GM23338 (cell line): Measurements from ENCODE around the gene MAST4. TPM values are rescaled to one million over a fixed set of nuclear protein-coding genes. Genes with fewer than 3 reads are reported as not detected.

ENCODE experiments used
- ATAC-seq: fragments of 200-7000 bp; cut with Tn5 transposase; 3 replicates; pipeline ENCODE4 v1.9.1; 2020
- DNase-seq: peaks from one replicate; pipeline ENCODE4 v3.0.0-alpha.2; 2015; ENCODE audit warnings: low spot score
- H2AFZ ChIP-seq: fragments of 200-600 bp; sonication (generic); 2 replicates; pipeline ENCODE4 v1.8.0; 2016; ENCODE audit warnings: antibody characterized with exemption, mild to moderate bottlenecking, moderate library complexity
- H3F3A ChIP-seq: fragments of 200-600 bp; sonication (generic); replicated peaks from 2 replicates; pipeline ENCODE4 v1.8.0; 2017; ENCODE audit warnings: antibody characterized with exemption, mixed run types, low read depth
- H3K27ac ChIP-seq: fragments of 200-600 bp; sonication (generic); 2 replicates; pipeline ENCODE4 v1.6.1; 2016; ENCODE audit warnings: low read depth
- H3K27me3 ChIP-seq: fragments of 200-600 bp; sonication (generic); 2 replicates; pipeline ENCODE4 v1.8.0; 2016; ENCODE audit warnings: mild to moderate bottlenecking, mixed run types, moderate library complexity; ENCODE audit not compliant: insufficient read depth
- H3K36me3 ChIP-seq: fragments of 200-600 bp; sonication (generic); 2 replicates; pipeline ENCODE4 v1.8.0; 2016; ENCODE audit warnings: mild to moderate bottlenecking; ENCODE audit not compliant: insufficient read depth
- H3K4me1 ChIP-seq: fragments of 200-600 bp; sonication (generic); 2 replicates; pipeline ENCODE4 v1.8.0; 2016; ENCODE audit warnings: mild to moderate bottlenecking, moderate library complexity; ENCODE audit not compliant: insufficient read depth
- H3K4me2 ChIP-seq: fragments of 200-600 bp; sonication (generic); 2 replicates; pipeline ENCODE4 v1.7.1; 2017; ENCODE audit warnings: mixed run types
- H3K4me3 ChIP-seq: fragments of 200-600 bp; sonication (generic); 2 replicates; pipeline ENCODE4 v1.6.1; 2016; ENCODE audit warnings: mixed run types
- H3K79me2 ChIP-seq: fragments of 200-600 bp; sonication (generic); replicated peaks from 2 replicates; pipeline ENCODE4 v1.8.0; 2017; ENCODE audit warnings: mild to moderate bottlenecking; ENCODE audit not compliant: insufficient read depth
- H3K9me2 ChIP-seq: fragments of 200-600 bp; sonication (generic); 2 replicates; pipeline ENCODE4 v1.8.0; 2017; ENCODE audit not compliant: insufficient read depth
- H4K20me1 ChIP-seq: fragments of 200-600 bp; sonication (generic); replicated peaks from 2 replicates; pipeline ENCODE4 v1.8.0; 2017; ENCODE audit warnings: mild to moderate bottlenecking; ENCODE audit not compliant: insufficient read depth
- H3K27ac Mint-ChIP-seq: 2 replicates; pipeline ENCODE4 v1.8.0; 2020; ENCODE audit warnings: inconsistent platforms, mild to moderate bottlenecking, moderate library complexity, mixed read lengths
- H3K27me3 Mint-ChIP-seq: 3 replicates; pipeline ENCODE4 v1.8.0; 2022; ENCODE audit warnings: low read depth, mild to moderate bottlenecking, moderate library complexity, mixed read lengths, inconsistent platforms; ENCODE audit not compliant: insufficient read depth, poor library complexity
- H3K36me3 Mint-ChIP-seq: 3 replicates; pipeline ENCODE4 v1.8.0; 2021; ENCODE audit warnings: low read depth, mild to moderate bottlenecking, inconsistent platforms, moderate library complexity, mixed read lengths
- H3K4me1 Mint-ChIP-seq: 3 replicates; pipeline ENCODE4 v1.8.0; 2020; ENCODE audit warnings: mild to moderate bottlenecking, inconsistent platforms, mixed read lengths
- H3K4me3 Mint-ChIP-seq: 3 replicates; pipeline ENCODE4 v1.8.0; 2021; ENCODE audit warnings: moderate library complexity, mild to moderate bottlenecking, inconsistent platforms, mixed read lengths
- H3K9me3 Mint-ChIP-seq: 3 replicates; pipeline ENCODE4 v1.8.0; 2020; ENCODE audit warnings: moderate library complexity, mild to moderate bottlenecking, inconsistent platforms, mixed read lengths
- EZH2 ChIP-seq: fragments of 200-600 bp; sonication (generic); IDR thresholded peaks from one replicate; pipeline ENCODE4 v1.8.0; 2017; ENCODE audit warnings: antibody characterized with exemption, mild to moderate bottlenecking, low read depth; ENCODE audit not compliant: unreplicated experiment
- ZNF331 ChIP-seq: fragments of 250-450 bp; sonication (Bioruptor Pico); IDR thresholded peaks from 2 replicates; pipeline ENCODE4 v1.5.0; 2020; ENCODE audit warnings: low read depth, mild to moderate bottlenecking, moderate library complexity
- polyA plus RNA-seq: library from polyadenylated mRNA; unstranded; fragments of >200 nt; fragmentation: Nextera tagmentation; extraction: Ambion mirVana; gene quantifications from 2 replicates; pipeline ENCODE4 v1.2.1, GENCODE V29; 2016
- total RNA-seq: library from RNA; depleted of rRNA; stranded (reverse); fragments of >200 nt; shearing (Covaris generic); gene quantifications from 2 replicates; pipeline ENCODE4 v1.2.3, GENCODE V29; 2014

The MAST4 gene
- total and polyA plus RNA-seq, 2 experiments from 2014 or later = 3.6 to 8.5 TPM

DNA sequence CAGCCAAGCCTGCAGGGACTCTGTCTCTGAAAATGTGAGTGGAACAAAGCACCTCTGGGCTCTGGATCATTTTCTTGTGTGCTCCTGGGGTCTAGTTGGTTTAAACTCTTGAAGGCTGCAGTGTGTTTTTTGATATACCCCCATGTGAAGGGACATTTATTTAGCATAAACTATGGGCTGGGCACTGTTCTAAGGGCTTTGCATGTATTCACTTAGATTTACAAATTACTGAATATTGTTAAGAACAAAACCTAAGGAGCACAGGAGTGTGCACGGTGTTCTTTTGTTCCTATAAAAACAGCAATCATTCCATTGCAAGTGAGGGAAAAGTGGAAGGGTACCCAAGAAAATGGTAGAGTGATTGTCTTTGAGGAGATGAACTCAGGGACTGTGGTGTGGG, 620.4 kb downstream of the MAST4 start:
- H2AFZ ChIP-seq = no peak overlapping the region
- H3K27ac Mint-ChIP-seq = no peak overlapping the region

More for the DNA sequence above, 620.4 kb downstream of the MAST4 start:
- H3K27ac ChIP-seq = no peak overlapping the region
- H3K4me2 ChIP-seq = no peak overlapping the region
- Mint-ChIP-seq H3K9me3 (no peaks in the 10 kb centered on the region), H3K36me3 (no peaks in the 10 kb centered on the region), H3K4me1 (no peaks in the 10 kb centered on the region; the same call in 2 of the 3 replicates), H3K27me3 (no peaks in the 10 kb centered on the region), H3K4me3 (no peak overlapping the region)
- H3K79me2 ChIP-seq = no peaks in the 10 kb centered on the region
- no peaks in the 10 kb centered on the region for H3F3A ChIP-seq
- TF ChIP-seq ZNF331 (CRISPR knock-in tag) (no peak), EZH2 (no peak)
- H3K36me3 ChIP-seq = no peaks in the 10 kb centered on the region
- H3K27me3 ChIP-seq = no peaks in the 10 kb centered on the region
- no peak for ATAC-seq
- no peaks in the 10 kb centered on the region for H3K4me1 ChIP-seq
- H3K9me2 ChIP-seq = no peaks in the 10 kb centered on the region
- no peak for DNase-seq
- no peaks in the 10 kb centered on the region for H4K20me1 ChIP-seq
- no peak overlapping the region for H3K4me3 ChIP-seq
